SIG-M5 treated with dmso at 0.1 percent for 504 hours (cell line): ENCODE results near the gene KRTAP9-2.
"Not testable (repeated sequence)": the region's sequence is repeated elsewhere in the genome, so short reads cannot be mapped to it uniquely, and the experiment has no call there.

Source experiments
- DNase-seq: peaks from one replicate; lab custom pipeline; 2025; ENCODE audit not compliant: unreplicated experiment; lab: John Stamatoyannopoulos, UW

Gene KRTAP9-2

DNA sequence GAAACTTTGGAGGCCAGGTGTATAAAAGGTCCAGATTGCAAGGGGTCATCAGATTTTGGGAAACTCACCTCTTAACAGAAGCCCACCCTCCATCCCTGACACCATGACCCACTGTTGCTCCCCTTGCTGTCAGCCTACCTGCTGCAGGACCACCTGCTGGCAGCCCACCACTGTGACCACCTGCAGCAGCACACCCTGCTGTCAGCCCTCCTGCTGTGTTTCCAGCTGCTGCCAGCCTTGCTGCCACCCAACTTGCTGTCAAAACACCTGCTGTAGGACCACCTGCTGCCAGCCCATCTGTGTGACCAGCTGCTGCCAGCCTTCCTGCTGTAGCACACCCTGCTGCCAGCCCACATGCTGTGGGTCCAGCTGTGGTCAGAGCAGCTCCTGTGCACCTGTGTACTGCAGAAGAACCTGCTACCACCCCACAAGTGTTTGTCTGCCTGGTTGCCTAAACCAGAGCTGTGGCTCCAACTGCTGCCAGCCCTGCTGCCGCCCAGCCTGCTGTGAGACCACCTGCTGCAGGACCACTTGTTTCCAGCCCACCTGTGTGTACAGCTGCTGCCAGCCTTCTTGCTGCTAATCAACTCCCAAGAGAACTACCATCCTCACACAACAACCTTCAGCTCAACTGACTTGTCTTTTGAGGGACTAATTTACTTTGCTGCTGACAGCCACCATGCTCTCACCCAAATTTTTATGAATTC lies 6.1 kb downstream of the KRTAP9-2 start, which contains the start of gene KRTAP9-3:
Gene KRTAP9-3 (plus strand): TSS at position 51 of the 707 bp plus-strand sequence. CDS start 53 bp downstream, at position 104.
- not testable (repeated sequence) for DNase-seq

DNA sequence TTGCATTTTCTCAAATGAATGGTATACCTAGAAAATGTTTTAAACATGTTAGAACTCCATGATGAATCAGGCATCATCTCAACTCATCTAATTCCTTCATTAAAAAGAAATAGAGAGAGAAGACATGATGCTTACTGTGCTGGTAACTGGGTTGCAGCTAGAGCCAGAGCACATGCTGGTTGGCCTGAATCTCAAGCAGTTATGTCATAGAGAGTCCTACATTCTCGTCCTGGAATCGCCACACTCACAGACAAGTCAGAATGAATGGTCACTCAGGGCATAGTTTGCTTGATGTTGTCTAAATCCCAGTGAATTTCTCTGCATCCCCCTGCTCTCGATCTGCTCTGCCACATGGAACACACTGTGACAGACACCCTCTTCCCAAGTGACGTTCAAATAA lies 10.7 kb downstream of the KRTAP9-2 start:
- not testable (repeated sequence) for DNase-seq

DNA sequence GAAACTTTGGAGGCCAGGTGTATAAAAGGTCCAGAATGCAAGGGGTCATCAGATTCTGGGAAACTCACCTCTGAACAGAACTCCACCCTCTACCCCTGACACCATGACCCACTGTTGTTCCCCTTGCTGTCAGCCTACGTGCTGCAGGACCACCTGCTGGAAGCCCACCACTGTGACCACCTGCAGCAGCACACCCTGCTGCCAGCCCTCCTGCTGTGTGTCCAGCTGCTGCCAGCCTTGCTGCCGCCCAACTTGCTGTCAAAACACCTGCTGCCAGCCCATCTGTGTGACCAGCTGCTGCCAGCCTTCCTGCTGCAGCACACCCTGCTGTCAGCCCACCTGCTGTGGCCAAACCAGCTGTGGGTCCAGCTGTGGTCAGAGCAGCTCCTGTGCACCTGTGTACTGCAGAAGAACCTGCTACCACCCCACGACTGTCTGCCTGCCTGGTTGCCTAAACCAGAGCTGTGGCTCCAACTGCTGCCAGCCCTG lies 11.5 kb downstream of the KRTAP9-2 start, which contains the start of gene KRTAP9-8:
Gene KRTAP9-8 (plus strand): TSS at position 51 of the 489 bp plus-strand sequence. CDS start 53 bp downstream, at position 104.
- not testable (repeated sequence) for DNase-seq

- not testable (repeated sequence) for DNase-seq
These were observed 20.7 kb downstream of the KRTAP9-2 start for GRCh38 chr17:41246995-41247787.

- not testable (repeated sequence) for DNase-seq
These were observed 23.3 kb downstream of the KRTAP9-2 start, which contains the start of gene KRTAP9-4 for GRCh38 chr17:41249637-41250240. TSS of gene KRTAP9-4 (plus strand) at chr17:41249687. CDS start at chr17:41249721, 34 bp downstream.

GRCh38 chr17:41251261-41251660 lies 24.8 kb downstream of the KRTAP9-2 start:
- no peak for DNase-seq

GRCh38 chr17:41254861-41255260 lies 28.4 kb downstream of the KRTAP9-2 start:
- no peak for DNase-seq

- DNase-seq = not testable (repeated sequence)
These were observed 29.2 kb downstream of the KRTAP9-2 start, which contains the start of gene KRTAP9-9 for GRCh38 chr17:41255381-41256290. TSS of gene KRTAP9-9 (plus strand) at chr17:41255384.

- no peak for DNase-seq
These were observed 29.8 kb downstream of the KRTAP9-2 start for GRCh38 chr17:41256291-41256685.

GRCh38 chr17:41258406-41258805 lies 32.0 kb downstream of the KRTAP9-2 start:
- no peak for DNase-seq

- no peak for DNase-seq
These were observed 36.8 kb downstream of the KRTAP9-2 start for GRCh38 chr17:41263212-41263611.

DNA sequence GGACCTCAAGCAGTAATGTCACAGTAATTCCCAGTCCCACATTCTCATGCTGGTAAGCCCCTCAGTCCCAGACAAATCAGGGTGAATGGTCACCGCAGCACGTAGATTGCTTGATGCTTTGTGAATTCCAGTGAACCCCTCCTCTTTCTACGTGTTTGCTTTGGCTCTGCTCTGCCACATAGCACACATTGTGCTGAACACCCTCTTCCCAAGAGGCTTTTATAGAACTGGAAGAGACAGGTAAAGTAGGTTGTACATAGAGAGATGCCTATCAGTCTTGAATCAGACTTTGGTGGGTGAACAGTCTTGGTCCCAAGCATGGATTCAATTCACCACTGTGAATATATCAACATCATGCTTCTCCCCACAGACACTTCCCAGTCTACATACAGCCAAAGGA lies 38.2 kb downstream of the KRTAP9-2 start:
- no peak for DNase-seq

DNA sequence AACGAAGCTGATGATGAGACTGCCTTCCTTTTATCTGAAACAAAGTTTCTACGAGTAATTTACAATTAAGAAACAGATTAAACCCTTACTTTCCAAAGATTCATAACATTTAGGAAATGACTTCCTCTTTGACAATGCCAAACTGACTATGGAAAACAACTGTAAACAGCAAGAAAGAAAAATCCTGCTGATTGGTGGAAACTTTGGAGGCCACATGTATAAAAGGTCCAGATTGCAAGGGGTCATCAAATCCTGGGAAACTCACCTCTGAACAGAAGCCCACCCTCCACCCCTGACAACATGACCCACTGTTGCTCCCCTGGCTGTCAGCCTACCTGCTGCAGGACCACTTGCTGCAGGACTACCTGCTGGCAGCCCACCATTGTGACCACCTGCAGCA lies 38.6 kb downstream of the KRTAP9-2 start, which contains the start of gene KRTAP9-6:
Gene KRTAP9-6 (plus strand): TSS at position 301 of the 400 bp plus-strand sequence. CDS start 0 bp downstream, at position 301.
- DNase-seq = no peak

- no peak for DNase-seq
These were observed 41.3 kb downstream of the KRTAP9-2 start for GRCh38 chr17:41267711-41268110.

- not testable (repeated sequence) for DNase-seq
These were observed 44.9 kb downstream of the KRTAP9-2 start for GRCh38 chr17:41271323-41271722.

GRCh38 chr17:41271858-41272257 lies 45.4 kb downstream of the KRTAP9-2 start:
- DNase-seq = no peak

- DNase-seq = not testable (repeated sequence)
These were observed 49.3 kb downstream of the KRTAP9-2 start, which contains the start of gene KRTAP9-7 for GRCh38 chr17:41275648-41276190. TSS of gene KRTAP9-7 (plus strand) at chr17:41275698. CDS start at chr17:41275698, 0 bp downstream.
